GM21619 (cell line): Measurements from ENCODE around the gene ABLIM1.

Experiments
- ATAC-seq: cut with Tn5 transposase; IDR thresholded peaks from one replicate; pipeline ENCODE4 v1.9.1; 2021; ENCODE audit not compliant: unreplicated experiment

ABLIM1 gene

DNA sequence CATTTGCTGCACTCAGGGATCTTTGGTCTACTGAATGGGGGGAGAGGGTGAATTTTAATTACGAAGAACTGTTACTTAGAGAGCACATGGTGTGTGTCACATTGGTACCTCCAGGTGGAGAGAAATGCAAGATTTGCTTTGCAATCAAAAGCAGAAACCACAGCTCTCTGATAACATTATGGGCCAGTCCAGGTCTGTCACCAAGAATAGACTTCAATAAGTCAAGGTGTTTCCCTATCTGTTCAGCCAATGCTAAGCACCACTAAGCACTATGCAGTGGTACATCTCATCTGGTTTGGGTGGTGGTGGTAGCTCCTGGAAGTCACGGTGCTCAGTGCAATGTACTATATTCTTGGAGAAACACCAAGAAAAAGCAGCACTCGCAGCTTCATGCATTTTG is 134.2 kb downstream of the ABLIM1 start:
- ATAC-seq, result no peak

- no peak for ATAC-seq
These were observed 136.8 kb downstream of the ABLIM1 start for GRCh38 chr10:114521255-114521654.

- no peak for ATAC-seq
These were observed 137.6 kb downstream of the ABLIM1 start for GRCh38 chr10:114520453-114520852.

DNA sequence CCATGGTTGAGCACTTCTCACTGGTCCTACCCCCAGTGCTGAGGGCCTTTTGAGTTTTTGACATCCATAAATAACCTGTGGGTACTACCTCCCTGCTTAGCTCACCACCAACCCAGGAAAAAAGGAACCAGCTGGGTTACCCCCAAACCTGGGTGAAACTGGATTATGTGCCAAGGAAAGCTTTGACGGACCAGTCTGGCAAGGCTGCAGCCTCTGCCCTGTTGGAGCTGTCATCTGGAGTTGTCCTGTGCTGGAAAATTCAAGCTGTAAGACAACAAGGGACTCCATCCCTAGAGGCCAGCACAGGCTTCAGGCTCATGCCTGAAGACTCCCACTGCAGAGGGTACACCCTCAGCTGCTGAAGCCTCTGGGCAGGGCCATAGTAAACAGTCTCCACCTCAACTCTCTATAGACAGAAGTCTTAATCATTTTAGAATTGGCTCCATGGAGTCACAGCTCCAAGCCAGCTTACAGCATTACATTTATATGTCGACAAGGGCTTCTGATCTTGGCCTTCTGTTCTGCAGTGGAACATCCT is 138.2 kb downstream of the ABLIM1 start:
- no peak for ATAC-seq

DNA sequence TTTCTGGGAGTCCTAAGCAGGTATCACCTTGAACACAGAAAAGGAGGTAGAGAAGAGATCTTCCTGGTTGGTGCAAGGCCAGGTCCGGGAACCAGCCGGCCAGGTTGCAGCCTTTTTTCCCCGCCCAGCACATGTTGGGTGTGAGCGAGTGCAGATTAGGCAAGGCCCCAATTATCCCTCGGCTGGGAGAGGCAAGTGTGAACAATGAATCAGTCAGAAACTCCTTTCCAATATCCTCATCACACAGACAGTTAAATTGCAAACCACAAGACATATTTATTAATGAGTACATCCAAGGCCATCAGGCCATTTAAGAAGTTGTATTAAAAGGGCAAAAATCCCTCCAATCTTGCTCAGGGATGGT is 138.8 kb downstream of the ABLIM1 start:
- no peak for ATAC-seq

GRCh38 chr10:114518401-114519305 is 139.4 kb downstream of the ABLIM1 start:
- no peak for ATAC-seq

GRCh38 chr10:114517368-114518250 is 140.5 kb downstream of the ABLIM1 start:
- no peak for ATAC-seq

DNA sequence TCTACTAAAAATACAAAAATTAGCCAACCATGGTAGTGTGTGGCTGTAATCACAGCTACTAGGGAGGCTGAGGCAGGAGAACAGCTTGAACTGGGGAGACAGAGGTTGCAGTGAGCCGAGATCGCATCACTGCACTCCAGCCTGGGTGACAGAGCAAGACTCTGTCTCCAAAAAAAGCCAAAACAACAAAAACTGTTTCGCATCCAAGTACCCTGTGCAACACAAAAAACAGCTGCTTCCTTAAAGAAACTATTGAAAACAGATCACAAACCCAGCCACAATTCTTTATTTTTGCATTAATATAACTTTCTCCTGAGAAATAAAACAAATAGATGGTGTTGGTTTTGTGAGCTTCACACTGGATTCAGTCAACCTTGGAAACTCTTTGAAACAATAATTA is 141.7 kb downstream of the ABLIM1 start:
- ATAC-seq, result no peak

- no peak for ATAC-seq
These were observed 142.7 kb downstream of the ABLIM1 start for GRCh38 chr10:114515298-114515914.

- ATAC-seq, result no peak
These were observed 144.7 kb downstream of the ABLIM1 start for GRCh38 chr10:114513381-114513792.

DNA sequence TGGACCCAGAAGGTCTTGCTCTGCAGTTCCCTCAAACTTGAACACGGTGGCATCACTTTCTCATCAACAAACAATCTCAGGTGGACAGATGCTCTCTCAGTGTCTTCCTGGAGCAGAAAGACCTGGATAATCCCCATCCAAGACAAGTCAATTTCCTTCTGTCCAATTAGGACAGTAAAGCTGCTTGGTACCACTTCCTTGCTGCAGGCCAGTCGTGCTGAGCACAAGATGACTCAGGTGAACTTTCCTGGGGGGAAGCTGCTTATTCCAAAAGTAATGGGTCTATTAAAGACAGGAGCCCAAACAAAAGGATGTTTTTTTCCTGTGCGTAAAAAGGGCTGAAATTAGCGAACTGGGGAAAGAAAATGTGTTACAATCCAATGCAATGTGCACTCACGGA is 146.2 kb downstream of the ABLIM1 start:
- no peak for ATAC-seq

DNA sequence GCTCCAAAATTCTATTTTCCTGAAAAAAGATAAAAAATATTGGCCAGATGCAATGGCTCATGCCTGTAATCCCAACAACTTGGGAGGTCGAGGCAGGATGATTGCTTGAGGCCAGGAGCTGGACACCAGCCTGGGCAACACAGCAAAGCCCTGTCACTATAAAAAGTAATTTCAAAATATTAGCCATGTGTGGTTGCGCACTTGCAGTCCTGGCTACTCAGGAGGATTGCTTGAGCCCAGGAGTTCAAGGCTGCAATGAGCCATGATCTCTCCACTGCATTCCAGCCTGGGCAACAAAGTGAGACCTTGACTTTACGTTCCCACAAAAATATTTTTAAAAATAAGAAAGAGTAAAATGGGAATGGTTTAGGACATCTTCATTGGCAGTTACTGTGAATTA is 149.7 kb downstream of the ABLIM1 start:
- no peak for ATAC-seq

- no peak for ATAC-seq
These were observed 150.6 kb downstream of the ABLIM1 start for GRCh38 chr10:114507449-114507848.

GRCh38 chr10:114506871-114507385 is 151.1 kb downstream of the ABLIM1 start:
- ATAC-seq, result no peak

- no peak for ATAC-seq
These were observed 153.1 kb downstream of the ABLIM1 start for GRCh38 chr10:114504769-114505579.

DNA sequence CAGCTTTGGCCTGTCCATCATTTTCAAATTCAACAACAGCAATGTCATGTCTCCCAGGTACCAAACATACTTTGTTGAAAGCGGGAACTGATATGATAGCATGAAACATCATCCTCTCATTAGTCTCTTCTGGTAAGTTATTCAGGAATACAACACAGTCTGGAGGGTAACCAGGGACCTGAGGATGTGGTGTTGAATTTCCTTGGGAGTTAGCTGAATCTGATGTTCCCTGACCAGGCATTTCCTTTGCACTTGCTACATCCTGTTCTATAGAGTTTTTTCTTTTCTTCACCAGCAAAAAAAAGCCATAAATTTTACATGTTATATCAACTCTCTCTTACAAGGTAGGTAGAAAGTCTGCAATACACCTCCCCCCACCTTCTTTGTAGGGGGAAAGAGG is 156.0 kb downstream of the ABLIM1 start:
- no peak for ATAC-seq

DNA sequence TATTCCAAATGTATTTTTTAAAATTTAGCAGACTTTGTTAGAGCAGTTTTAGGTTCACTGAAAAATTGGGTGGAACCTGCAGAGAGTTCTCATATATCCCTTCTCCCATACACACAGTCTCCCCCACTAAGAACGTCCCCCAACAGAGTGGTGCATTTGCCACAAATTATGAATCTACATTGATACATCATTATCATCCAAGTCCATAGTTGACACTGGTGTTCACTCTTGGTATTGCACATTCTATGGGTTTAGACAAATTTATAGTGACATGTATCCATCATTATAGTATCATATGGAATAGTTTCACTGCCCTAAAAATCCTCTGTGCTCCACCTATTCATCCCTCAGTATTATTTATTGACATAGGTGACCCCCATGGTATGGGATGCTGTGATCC is 156.4 kb downstream of the ABLIM1 start:
- no peak for ATAC-seq

DNA sequence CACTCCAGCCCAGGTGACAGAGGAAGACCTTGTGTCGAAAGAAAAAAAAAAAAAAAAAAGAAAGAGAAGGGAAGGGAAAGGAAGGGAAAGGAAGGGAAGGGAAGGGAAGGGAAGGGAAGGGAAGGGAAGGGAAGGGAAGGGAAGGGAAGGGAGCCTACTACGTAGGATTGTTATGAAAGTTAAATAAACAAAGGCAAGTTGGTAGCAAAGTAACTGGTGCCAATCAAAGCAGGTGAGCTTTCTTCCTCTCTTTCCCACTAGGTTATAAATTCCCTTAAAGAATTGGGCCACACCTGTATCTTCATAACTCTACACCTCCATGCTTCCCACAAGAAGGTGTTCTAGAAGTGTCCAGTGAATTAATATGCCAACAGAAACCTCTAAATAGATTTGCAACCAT is 157.4 kb downstream of the ABLIM1 start:
- ATAC-seq, result no peak

DNA sequence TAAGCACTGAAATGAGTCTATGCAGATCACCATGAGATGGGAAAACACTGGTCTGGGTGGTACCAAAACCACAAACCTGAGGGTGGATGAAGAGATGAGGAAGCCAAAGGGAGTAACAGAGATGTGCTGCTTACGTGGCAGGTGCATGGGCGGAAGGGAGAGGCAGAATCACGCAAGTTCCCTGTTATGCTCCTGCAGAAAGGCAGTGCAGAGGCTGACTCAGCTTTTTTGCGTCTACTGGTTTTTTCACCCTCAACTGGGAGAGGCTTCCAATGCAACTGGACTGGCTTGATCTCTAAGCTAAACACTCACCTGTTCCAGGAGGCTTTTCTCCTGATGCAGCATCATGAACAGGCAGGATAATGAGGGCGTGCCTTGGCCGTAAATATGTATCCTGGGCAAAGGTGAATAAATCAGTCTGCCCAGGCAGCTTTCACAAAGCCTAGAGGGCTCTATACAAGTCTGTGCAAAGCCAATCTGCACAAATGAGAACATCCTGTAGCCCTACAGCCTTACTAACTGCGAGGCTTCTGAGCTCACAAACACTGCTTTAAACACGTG is 158.4 kb downstream of the ABLIM1 start:
- ATAC-seq, result peak; percentile 20

GRCh38 chr10:114499116-114499515 is 159.0 kb downstream of the ABLIM1 start:
- ATAC-seq, result peak; percentile 16
